Measurements from ENCODE around the gene GALC. TPM values are rescaled to one million over a fixed set of nuclear protein-coding genes. Genes with fewer than 3 reads are reported as not detected.

The GALC gene
- total RNA-seq, 2 donors from 2014 or later: 31.8 to 76.0 TPM

DNA sequence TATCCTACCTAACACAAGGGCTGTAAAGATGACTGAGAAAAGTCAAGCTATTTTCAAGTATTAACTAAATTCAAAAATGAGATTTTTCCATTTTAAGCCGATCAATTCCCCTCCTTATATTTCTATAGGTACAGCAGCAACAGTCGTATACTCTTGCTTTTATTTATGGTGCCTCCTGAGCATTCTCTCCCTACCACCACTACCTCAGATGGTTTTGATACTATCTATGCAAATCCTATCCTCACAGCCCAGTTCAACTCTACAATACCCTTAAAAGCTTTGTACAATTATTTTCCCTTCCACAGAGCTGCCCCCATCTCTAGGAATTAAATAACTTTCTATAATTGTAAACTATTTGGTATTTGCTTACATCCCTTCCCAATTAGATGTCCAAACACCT lies 52.1 kb downstream of the GALC start:
- no peaks in the 10 kb centered on the region for H3K36me3 Mint-ChIP-seq (ENCODE audit: low read depth)

GRCh38 chr14:87940382-87940781 lies 52.6 kb downstream of the GALC start:
- Mint-ChIP-seq H3K27me3 (ENCODE audit: insufficient read depth) (no peaks in the 10 kb centered on the region), H3K4me1 (peaks cover 7% of the 10 kb centered on the region), H3K27ac (no peak overlapping the region), H3K4me3 (no peak overlapping the region), H3K36me3 (ENCODE audit: low read depth) (no peaks in the 10 kb centered on the region), H3K9me3 (no peaks in the 10 kb centered on the region)
- H3K4me3 ChIP-seq (ENCODE audit: low read length): no peak overlapping the region
- H3K27me3 ChIP-seq (ENCODE audit: control insufficient read depth, insufficient read depth, low read length, poor library complexity, severe bottlenecking): no peaks in the 10 kb centered on the region
- H3K9ac ChIP-seq (ENCODE audit: extremely low read depth, low read length, poor library complexity, severe bottlenecking): no peak overlapping the region
- no peaks in the 10 kb centered on the region for H3K4me1 ChIP-seq (ENCODE audit: control insufficient read depth, insufficient read depth, low read length)
- peaks cover 21% of the 10 kb centered on the region for H3K36me3 ChIP-seq (ENCODE audit: control insufficient read depth, insufficient read depth, low read length)
- DNase-seq: no peak
- WGBS, 2 experiments (ENCODE audit: insufficient coverage in 1 of 2, insufficient read length in 1 of 2): 89% methylated on average over 2 of the region's 3 CpGs; no CpG with 5 or more reads in 1 of the 2 experiments
- no peak overlapping the region for H3K27ac ChIP-seq (ENCODE audit: low read depth, low read length)
- TF ChIP-seq CTCF (conservative IDR thresholded peaks at IDR 0.05): no peak
- no peaks in the 10 kb centered on the region for H3K9me3 ChIP-seq (ENCODE audit: control insufficient read depth, low read length)

More for the DNA sequence above, 52.1 kb downstream of the GALC start:
- Histone ChIP-seq H3K9me3 (ENCODE audit: control insufficient read depth, low read length) (no peaks in the 10 kb centered on the region), H3K4me1 (ENCODE audit: control insufficient read depth, insufficient read depth, low read length) (no peaks in the 10 kb centered on the region), H3K27me3 (ENCODE audit: control insufficient read depth, insufficient read depth, low read length, poor library complexity, severe bottlenecking) (no peaks in the 10 kb centered on the region), H3K4me3 (ENCODE audit: low read length) (no peak overlapping the region), H3K27ac (ENCODE audit: low read depth, low read length) (no peak overlapping the region), H3K36me3 (ENCODE audit: control insufficient read depth, insufficient read depth, low read length) (peaks cover 23% of the 10 kb centered on the region), H3K9ac (ENCODE audit: extremely low read depth, low read length, poor library complexity, severe bottlenecking) (no peak overlapping the region)
- Mint-ChIP-seq H3K27me3 (ENCODE audit: insufficient read depth) (no peaks in the 10 kb centered on the region), H3K9me3 (no peaks in the 10 kb centered on the region), H3K27ac (no peak overlapping the region), H3K4me3 (no peak overlapping the region), H3K4me1 (peaks cover 7% of the 10 kb centered on the region)
- 91 to 94% methylated on average over 2 of the region's 2 CpGs for WGBS, 2 experiments (ENCODE audit: insufficient coverage in 1 of 2, insufficient read length in 1 of 2)
- TF ChIP-seq CTCF (conservative IDR thresholded peaks at IDR 0.05): no peak
- DNase-seq: no peak

- 91 to 100% methylated on average over 1 of the region's 1 CpG for WGBS, 2 experiments (ENCODE audit: insufficient coverage in 1 of 2, insufficient read length in 1 of 2)
- Histone ChIP-seq H3K27ac (ENCODE audit: low read depth, low read length) (no peak overlapping the region), H3K9ac (ENCODE audit: extremely low read depth, low read length, poor library complexity, severe bottlenecking) (no peak overlapping the region), H3K27me3 (ENCODE audit: control insufficient read depth, insufficient read depth, low read length, poor library complexity, severe bottlenecking) (no peaks in the 10 kb centered on the region), H3K4me1 (ENCODE audit: control insufficient read depth, insufficient read depth, low read length) (no peaks in the 10 kb centered on the region), H3K9me3 (ENCODE audit: control insufficient read depth, low read length) (no peaks in the 10 kb centered on the region), H3K36me3 (ENCODE audit: control insufficient read depth, insufficient read depth, low read length) (peaks cover 15% of the 10 kb centered on the region), H3K4me3 (ENCODE audit: low read length) (no peak overlapping the region)
- Mint-ChIP-seq H3K9me3 (peaks cover 12% of the 10 kb centered on the region), H3K27ac (no peak overlapping the region), H3K4me1 (peaks cover under 1% of the 10 kb centered on the region), H3K36me3 (ENCODE audit: low read depth) (peaks cover 16% of the 10 kb centered on the region), H3K27me3 (ENCODE audit: insufficient read depth) (no peaks in the 10 kb centered on the region), H3K4me3 (no peak overlapping the region)
- DNase-seq: no peak
- TF ChIP-seq CTCF (conservative IDR thresholded peaks at IDR 0.05): no peak
Observed at GRCh38 chr14:87935886-87936285, 57.1 kb downstream of the GALC start.

All from endodermal cell (in vitro differentiated cells).